Fibroblast of peridontal ligament (primary cell): ENCODE data around the gene BPIFB3.

Source experiments
- DNase-seq: peaks from one replicate; pipeline ENCODE4 v3.0.0-alpha.2; 2010; ENCODE audit errors: extremely low read depth

Gene BPIFB3

DNA sequence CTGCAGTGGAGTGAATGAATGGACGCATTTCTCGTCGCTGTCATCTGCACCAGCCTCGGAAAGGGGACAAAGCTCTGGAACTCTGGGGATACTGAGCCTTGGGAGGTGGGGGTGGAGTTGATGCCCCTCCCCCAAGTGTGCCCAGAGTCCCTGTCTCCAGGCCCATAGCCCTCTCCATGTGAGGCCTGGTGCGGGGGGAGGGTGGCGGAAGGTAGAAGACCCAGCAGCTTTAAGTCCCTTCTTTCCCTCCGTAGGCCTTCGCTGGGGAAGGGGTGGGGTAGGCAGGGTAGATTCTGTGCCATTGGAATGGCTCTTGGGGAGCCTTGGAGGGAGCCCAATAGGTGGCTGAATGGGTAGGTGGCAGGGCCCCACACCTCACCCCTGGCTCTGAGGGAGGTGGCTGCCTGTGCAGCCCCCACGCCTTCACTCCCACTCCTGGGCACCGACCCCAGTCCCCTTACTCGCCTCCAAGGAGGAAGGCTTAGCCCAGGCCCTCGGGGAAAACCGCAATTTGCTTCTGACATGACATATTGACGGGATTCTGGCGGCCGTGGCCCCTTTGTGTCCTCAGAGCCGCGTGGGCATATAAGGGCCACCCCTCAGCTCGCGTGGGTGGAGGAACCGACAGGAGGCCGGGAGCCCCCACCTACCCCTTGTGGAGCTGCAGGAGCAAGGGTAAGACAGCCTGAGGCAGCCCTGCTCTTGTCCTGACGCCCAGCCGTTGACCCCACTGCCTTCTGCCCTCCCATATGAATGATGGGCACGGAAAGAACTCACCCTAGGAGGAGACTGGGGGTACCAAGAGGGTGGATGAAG lies at the start of gene BPIFB3:
Gene BPIFB3 (plus strand): TSS at position 613 of the 816 bp plus-strand sequence. CDS start 1,533 bp downstream, outside the sequence.
- no peak for DNase-seq

- DNase-seq = no peak
These were observed 49.5 kb upstream of the BPIFB3 start, which contains the start of gene SUN5 for GRCh38 chr20:33004141-33004751. Gene SUN5, minus strand, starts transcription at chr20:33004433. Its CDS starts 93 bp downstream, at chr20:33004340.

- no peak for DNase-seq
These were observed 48.6 kb upstream of the BPIFB3 start for GRCh38 chr20:33005132-33005566.

DNA sequence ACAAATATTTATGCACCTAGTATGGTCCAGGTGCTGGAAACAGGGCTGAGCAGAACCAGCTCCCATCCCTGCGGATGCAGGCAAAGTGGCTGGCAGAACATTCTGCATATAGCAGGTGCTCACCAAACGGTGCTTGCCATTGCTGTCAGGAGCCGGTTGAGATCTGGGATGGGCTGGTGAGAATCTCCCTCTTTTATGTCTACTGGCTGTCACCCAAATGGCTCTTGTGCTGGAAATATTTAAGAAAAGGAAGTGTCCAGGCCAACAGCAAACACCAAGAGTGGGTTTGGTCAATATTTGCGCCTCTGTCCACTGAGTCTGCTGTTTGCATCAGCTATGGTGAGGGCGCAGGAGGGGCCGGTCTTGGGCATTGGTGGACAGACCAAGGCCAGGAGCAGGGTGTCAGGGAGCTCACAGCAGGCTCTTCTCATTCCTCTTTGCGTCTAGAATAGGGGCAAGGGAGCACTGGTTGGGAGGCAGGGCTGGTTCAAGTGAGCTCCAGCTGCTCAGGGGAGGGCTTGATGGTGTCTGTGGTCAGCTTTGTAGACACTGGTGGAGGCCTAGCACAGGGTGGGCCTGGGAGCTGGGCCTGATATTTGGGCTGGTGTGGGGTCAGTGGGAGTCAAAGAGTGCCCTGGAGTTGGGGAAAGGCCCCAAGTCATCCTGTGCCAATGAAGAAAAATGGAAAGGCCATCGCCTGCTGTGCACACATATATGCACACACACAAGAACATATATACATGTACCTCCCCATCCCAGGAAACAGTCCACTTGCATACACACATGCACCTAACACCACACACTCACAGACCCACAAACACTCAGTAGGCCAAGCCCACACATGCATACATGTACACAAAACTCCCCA lies 47.6 kb upstream of the BPIFB3 start:
- DNase-seq = no peak

DNA sequence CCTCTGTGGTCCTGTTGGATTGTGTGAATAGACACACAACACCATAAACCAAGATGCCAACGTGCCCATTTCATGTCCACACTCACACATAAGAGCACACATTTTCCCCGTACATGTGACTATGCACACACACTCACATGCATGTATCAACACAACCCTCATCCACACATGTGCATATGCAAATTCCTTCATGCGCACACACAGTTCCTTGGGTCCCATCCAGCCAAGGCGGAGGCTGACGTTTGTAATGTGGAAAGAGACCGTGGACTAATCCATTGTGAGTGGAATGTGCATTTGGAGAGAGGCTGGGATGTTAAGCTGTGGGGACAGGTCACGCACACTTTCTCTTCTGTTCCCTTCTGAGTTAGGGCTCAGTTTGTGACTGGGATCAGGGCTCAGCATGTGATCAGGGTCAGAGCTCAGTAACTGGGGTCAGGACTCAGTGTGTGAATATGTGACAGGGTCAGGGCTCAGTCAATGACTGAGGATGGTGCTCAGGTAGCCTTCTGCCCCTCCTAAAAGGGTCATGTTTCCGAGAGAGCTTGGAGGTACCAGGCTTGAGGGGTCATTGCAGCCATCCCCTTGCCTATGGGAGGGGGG lies 46.8 kb upstream of the BPIFB3 start:
- DNase-seq = no peak

- no peak for DNase-seq
These were observed 46.0 kb upstream of the BPIFB3 start, which contains the start of gene BPIFB2 for GRCh38 chr20:33007376-33008335. Gene BPIFB2, plus strand, starts transcription at chr20:33007704. Its CDS starts 871 bp downstream, at chr20:33008575.

DNA sequence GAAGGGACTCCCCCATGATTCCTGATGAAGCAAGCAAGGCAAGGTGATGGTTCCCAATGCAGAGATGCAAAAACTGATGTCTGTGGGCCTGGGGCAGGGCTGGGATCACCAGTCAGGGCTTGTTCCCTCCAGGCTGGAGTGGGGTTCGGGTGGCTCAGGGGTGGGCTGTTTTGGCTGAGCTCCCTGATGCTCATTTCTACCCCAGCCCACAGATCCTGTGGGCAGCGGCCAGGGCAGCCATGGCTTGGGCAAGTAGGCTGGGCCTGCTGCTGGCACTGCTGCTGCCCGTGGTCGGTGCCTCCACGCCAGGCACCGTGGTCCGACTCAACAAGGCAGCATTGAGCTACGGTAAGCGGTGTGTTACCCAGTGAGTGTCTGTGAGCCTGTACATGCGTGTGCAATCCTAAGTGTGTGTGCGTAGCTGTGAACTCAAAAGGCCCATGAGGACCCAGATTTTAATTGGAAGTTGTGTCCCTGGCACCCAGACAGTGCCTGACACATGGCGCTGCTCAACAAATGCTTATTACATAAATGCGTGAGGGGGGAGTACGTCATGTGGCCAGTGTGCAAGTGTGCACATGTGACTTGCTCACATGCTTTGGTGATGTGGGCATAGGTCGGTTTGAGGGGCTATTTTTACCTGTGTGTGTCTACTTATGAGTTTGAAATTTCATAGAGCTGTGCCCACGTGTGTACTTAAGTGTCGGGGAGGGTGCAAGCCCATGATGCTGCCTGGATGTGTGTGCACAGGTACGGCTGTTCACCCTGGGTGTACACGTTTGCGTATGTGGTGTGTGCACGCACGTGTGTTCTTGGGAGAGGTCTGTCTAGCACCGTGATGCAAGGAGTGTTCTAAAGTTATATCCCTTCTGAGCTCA lies 45.1 kb upstream of the BPIFB3 start:
- no peak for DNase-seq

- DNase-seq = no peak
These were observed 44.2 kb upstream of the BPIFB3 start for GRCh38 chr20:33009214-33010132.

DNA sequence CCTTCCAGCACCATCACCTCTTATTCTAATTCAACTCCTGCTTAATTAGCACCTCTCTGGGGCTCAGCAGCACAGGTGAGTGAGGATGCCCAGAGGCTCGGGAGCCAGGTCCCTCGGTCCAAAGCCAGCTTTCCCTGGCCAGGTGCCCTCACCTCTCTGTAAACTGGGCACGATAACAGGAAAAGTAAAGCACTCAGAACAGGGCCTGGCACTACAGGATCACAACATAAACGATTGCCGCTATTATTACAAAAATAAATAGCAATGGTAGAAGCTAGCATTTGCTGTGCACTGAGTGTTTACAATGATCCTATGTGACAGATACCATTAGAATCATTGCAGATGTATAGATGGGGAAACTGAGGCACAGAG lies 43.6 kb upstream of the BPIFB3 start:
- DNase-seq = no peak

DNA sequence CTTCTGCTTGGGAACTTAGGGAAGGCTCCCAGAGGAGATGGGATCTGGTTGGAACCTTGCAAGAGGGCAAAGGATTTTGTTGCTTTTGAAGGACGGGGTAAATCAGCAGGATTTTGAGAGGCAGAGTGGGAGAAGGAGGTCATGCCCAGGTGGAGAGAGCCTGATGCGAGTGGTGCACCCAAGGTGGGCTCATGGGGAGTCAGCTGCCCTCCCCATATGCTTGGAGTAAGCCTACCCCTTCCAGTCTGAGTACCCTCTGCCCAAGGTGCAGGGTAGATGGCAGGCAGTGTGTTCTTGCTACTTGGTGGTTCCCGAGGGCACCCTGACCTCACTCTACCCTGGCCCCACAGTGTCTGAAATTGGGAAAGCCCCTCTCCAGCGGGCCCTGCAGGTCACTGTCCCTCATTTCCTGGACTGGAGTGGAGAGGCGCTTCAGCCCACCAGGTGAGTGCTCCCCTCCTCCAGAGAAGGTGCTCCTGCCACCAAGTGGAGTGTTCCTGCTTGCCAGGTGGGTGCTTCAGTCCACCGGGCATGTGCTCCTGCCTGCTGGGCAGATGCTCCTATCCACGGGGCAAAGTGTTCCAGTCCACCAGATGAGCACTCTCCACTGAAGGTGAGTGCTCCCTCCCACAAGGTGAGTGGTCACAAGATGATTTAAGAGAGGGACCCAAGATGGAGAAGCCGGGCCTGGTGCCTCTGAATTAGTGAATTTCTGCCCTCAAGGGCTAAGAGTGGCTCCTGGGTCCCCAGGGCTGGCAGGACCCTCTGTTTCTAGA lies 42.8 kb upstream of the BPIFB3 start:
- no peak for DNase-seq

DNA sequence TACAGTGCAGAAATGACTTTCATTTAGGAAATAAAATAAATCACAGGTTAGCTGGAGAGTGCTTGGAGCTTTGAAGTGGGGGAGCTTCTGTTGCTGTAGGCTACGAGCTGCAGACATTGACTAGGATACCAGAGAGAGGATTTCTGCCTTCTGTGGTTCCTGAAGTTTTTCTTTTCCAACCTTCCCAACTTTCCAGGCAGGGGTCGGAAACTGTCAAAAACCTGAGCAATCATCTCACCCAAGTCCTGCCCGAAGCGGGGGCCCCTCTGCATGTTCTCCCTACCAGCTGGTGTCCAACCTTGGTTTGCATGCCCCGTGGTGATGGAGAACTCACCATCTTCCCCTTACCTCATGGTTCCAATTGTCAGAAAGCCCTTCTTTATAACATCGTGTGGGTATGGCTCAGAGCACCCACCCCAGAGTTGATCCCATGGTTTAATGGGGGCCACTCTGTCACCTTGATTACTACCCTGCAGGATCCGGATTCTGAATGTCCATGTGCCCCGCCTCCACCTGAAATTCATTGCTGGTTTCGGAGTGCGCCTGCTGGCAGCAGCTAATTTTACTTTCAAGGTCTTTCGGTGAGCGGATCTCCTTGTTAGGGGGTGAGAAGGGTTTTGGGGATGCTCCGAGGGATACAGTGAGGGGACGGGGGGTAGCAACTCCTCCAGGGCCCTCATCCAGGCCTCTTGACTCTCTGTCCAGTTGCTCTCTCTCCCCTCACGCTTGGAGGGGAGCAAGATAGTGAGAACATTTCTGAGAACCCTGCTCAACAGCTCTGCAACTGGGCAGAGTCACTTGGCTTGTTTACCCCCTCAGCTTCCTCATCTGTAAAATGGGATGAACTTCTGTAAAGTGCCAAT lies 41.1 kb upstream of the BPIFB3 start:
- no peak for DNase-seq

DNA sequence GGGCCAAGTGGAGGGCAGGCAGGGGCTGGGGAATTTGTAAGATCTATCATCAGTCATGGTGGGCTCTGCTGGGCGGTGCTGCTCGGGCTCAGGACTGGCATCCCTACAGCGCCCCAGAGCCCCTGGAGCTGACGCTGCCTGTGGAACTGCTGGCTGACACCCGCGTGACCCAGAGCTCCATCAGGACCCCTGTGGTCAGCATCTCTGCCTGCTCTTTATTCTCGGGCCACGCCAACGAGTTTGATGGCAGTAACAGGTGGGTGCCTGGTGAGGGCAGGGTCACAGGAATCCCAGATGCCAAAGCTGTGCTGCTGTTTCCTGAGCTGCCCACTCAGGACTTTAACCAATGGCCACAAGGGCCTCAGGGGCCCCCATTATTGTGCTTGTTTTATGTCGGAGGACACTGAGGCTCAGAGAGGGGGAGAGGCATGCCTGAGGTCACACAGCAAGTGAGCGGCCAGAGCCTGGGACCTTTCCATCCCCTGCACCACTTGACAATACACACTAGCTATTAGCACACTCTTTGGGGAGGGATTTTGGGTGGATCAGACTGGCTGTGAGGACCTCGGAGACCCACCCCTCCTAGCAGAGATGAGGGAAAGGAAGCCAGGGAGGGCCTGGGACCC lies 39.9 kb upstream of the BPIFB3 start:
- DNase-seq = no peak

DNA sequence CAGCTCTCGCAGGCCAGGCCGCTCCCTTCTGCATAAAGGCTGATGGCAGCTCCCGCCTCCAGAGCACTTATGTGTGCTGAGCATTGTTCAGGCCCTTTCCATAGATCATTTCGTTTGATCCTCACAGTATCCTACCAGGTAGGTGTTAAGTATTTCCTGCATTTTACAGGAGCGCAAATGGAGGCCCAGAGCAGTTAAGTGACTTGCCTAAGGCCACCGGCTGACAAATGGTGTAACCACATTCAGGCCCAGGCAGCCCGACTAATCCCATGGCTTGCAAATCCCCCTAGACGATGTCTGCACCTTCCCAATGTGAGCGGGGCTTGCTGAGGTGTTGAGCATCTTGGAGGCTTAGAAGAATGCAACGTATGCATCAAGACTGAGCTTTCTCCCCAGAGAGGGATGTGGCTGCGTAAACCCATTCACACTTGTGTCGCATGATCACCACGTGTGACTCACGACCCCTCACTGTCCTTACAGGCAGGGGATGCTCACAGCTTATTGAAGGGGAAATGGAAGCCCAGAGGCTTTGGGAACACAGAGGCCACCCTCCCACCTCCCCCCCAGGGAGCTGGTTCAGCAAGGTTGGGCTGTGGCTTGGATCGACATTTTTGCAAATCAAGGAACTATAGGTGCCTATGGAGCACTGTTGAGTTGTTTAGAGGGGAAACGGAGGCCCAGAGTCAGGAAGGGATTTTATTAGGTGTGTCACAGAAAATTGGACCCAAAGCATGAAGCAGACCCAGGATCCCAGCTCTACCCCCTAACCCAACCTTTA lies 39.2 kb upstream of the BPIFB3 start:
- DNase-seq = no peak

DNA sequence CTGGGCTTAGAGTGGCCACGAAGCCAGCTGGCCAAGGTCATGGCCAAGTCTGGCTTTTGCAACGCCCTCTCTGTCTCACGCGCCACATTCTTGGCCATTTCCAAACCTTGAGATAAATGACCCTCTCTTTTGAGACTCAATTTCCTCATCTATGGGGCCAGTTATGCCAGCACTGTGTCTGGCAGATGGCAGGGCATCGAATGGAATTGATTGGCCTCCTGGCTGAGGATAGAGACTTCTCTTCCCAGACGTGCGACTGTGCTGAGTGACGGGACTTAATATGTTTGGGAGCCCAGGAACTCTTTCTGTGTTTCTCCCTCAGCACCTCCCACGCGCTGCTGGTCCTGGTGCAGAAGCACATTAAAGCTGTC lies 38.6 kb upstream of the BPIFB3 start:
- DNase-seq = no peak
